Loucy (cell line): ENCODE measurements around the gene CD207.

Experiments
- CTCF ChIP-seq: fragments of 200-600 bp; sonication (generic); conservative IDR thresholded peaks from 2 replicates; pipeline ENCODE4 v1.5.1; 2014; ENCODE audit warnings: mild to moderate bottlenecking, antibody characterized with exemption, low read length
- EZH2phosphoT487 ChIP-seq: fragments of 200-600 bp; IDR thresholded peaks from 2 replicates; pipeline ENCODE4 v1.6.1; 2018; ENCODE audit warnings: antibody characterized with exemption, mild to moderate bottlenecking, moderate library complexity, borderline replicate concordance

- TF ChIP-seq CTCF = no peak
- TF ChIP-seq EZH2phosphoT487 = no peak
These were observed 37.9 kb upstream of the CD207 start for GRCh38 chr2:70873541-70873940.
